Measurements from ENCODE around the gene NOS1AP. TPM values are rescaled to one million over a fixed set of nuclear protein-coding genes. Genes with fewer than 3 reads are reported as not detected.

NOS1AP gene
- polyA plus RNA-seq, 3 donors = 0.12 TPM; not detected in 2

DNA sequence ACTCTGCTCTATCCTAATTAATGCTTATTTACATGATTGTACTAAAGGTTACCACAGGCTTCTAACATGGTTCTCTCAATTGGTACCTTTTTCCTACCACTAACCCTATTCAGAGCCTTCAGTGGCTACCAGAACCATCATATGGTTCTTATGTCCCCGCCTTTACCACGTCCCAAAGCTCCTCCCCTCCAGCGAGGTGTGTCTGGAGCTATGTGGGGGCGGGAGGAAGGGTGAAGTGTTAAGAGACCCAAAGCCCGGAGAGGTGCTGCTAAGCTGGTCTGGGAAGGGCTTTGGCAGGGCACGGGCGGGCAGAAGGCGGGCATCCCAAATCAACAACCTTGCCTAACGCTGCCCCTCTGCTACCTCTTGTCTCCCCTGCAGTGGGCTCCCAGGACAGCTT is 297.2 kb downstream of the NOS1AP start:
- Histone ChIP-seq H4K20me1 (ENCODE audit: insufficient read depth, low read length) (no peaks in the 10 kb centered on the region), H2AFZ (ENCODE audit: insufficient read depth, low read depth, low read length, poor library complexity, severe bottlenecking) (no peak overlapping the region), H3K4me1 (ENCODE audit: control insufficient read depth in 1 of 2, insufficient read depth in 2 of 2, low read length in 2 of 2) (no peaks in the 10 kb centered on the region), H3K27me3 (ENCODE audit: control insufficient read depth in 2 of 2, insufficient read depth in 2 of 2, low read length in 2 of 2) (no peaks in the 10 kb centered on the region), H3K9me3 (replicated peaks in 1 of 2; ENCODE audit: control insufficient read depth in 1 of 2, insufficient read depth in 1 of 2, low read length in 2 of 2) (no peaks in the 10 kb centered on the region), H3K36me3 (replicated peaks in 1 of 2; ENCODE audit: control insufficient read depth in 1 of 2, insufficient read depth in 2 of 2, low read length in 2 of 2) (peaks cover 0 to 5% of the 10 kb centered on the region in 2 donors), H3K4me2 (replicated peaks; ENCODE audit: extremely low read depth, low read length, poor library complexity, severe bottlenecking) (no peak overlapping the region), H3K4me3 (replicated peaks in 1 of 3; ENCODE audit: low read depth in 2 of 3, low read length in 3 of 3) (peak overlapping the region in 1 of 3 experiments; percentile 50), H3K9ac (ENCODE audit: insufficient read depth, low read length, poor library complexity, severe bottlenecking) (no peak overlapping the region), H3K27ac (ENCODE audit: low read depth in 1 of 2, low read length in 2 of 2) (no peak overlapping the region), H3K79me2 (ENCODE audit: insufficient read depth, low read length) (no peaks in the 10 kb centered on the region)
- 97% methylated on average over 5 of the region's 9 CpGs for WGBS (ENCODE audit: insufficient coverage)
- TF ChIP-seq, protein P1, sequence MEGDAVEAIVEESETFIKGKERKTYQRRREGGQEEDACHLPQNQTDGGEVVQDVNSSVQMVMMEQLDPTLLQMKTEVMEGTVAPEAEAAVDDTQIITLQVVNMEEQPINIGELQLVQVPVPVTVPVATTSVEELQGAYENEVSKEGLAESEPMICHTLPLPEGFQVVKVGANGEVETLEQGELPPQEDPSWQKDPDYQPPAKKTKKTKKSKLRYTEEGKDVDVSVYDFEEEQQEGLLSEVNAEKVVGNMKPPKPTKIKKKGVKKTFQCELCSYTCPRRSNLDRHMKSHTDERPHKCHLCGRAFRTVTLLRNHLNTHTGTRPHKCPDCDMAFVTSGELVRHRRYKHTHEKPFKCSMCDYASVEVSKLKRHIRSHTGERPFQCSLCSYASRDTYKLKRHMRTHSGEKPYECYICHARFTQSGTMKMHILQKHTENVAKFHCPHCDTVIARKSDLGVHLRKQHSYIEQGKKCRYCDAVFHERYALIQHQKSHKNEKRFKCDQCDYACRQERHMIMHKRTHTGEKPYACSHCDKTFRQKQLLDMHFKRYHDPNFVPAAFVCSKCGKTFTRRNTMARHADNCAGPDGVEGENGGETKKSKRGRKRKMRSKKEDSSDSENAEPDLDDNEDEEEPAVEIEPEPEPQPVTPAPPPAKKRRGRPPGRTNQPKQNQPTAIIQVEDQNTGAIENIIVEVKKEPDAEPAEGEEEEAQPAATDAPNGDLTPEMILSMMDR (IDR thresholded peaks at IDR 0.05) = no peak
- H3K9me3 Mint-ChIP-seq = peaks cover 0 to 2% (median 0%) of the 10 kb centered on the region in 7 donors
- H3K27ac Mint-ChIP-seq = peak overlapping the region in 1 of 7 donors; percentile 23
- peaks cover 0 to 3% (median 2%) of the 10 kb centered on the region in 3 donors for H3K27me3 Mint-ChIP-seq (ENCODE audit: low read depth in 3 of 3)
- H3K4me1 Mint-ChIP-seq = peaks cover 3% of the 10 kb centered on the region
- DNase-seq = no peak
- intact Hi-C loops (cut with micrococcal nuclease) = no loop called here
- peaks cover 0 to 9% of the 10 kb centered on the region in 2 donors for H3K36me3 Mint-ChIP-seq
- H3K4me3 Mint-ChIP-seq = peak overlapping the region; percentile 56 to 66

DNA sequence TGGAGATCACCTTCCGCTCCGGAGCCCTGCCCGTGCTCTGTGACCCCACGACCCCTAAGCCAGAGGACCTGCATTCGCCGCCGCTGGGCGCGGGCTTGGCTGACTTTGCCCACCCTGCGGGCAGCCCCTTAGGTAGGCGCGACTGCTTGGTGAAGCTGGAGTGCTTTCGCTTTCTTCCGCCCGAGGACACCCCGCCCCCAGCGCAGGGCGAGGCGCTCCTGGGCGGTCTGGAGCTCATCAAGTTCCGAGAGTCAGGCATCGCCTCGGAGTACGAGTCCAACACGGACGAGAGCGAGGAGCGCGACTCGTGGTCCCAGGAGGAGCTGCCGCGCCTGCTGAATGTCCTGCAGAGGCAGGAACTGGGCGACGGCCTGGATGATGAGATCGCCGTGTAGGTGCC is 297.6 kb downstream of the NOS1AP start:
- no peaks in the 10 kb centered on the region for H4K20me1 ChIP-seq (ENCODE audit: insufficient read depth, low read length)
- H3K4me1 ChIP-seq (ENCODE audit: control insufficient read depth in 1 of 2, insufficient read depth in 2 of 2, low read length in 2 of 2) = no peaks in the 10 kb centered on the region
- DNase-seq = no peak
- no peak overlapping the region for H3K9ac ChIP-seq (ENCODE audit: insufficient read depth, low read length, poor library complexity, severe bottlenecking)
- H3K4me2 ChIP-seq (replicated peaks; ENCODE audit: extremely low read depth, low read length, poor library complexity, severe bottlenecking) = no peak overlapping the region
- H3K4me1 Mint-ChIP-seq = no peaks in the 10 kb centered on the region
- intact Hi-C loops (cut with micrococcal nuclease) = no loop called here
- H2AFZ ChIP-seq (ENCODE audit: insufficient read depth, low read depth, low read length, poor library complexity, severe bottlenecking) = no peak overlapping the region
- no peaks in the 10 kb centered on the region for H3K79me2 ChIP-seq (ENCODE audit: insufficient read depth, low read length)
- peak overlapping the region in 1 of 7 donors; percentile 23 for H3K27ac Mint-ChIP-seq
- peaks cover 0 to 9% of the 10 kb centered on the region in 2 donors for H3K36me3 Mint-ChIP-seq
- H3K27me3 Mint-ChIP-seq (ENCODE audit: low read depth in 3 of 3) = peaks cover 0 to 3% (median 2%) of the 10 kb centered on the region in 3 donors
- peaks cover 0 to 5% of the 10 kb centered on the region in 2 donors for H3K36me3 ChIP-seq (replicated peaks in 1 of 2; ENCODE audit: control insufficient read depth in 1 of 2, insufficient read depth in 2 of 2, low read length in 2 of 2)
- H3K9me3 ChIP-seq (replicated peaks in 1 of 2; ENCODE audit: control insufficient read depth in 1 of 2, insufficient read depth in 1 of 2, low read length in 2 of 2) = no peaks in the 10 kb centered on the region
- 97% methylated on average over 36 of the region's 36 CpGs for WGBS (ENCODE audit: insufficient coverage)
- TF ChIP-seq, protein P1 (IDR thresholded peaks at IDR 0.05) = no peak
- H3K4me3 Mint-ChIP-seq = peak overlapping the region; percentile 56 to 66
- peaks cover 0 to 2% (median 0%) of the 10 kb centered on the region in 7 donors for H3K9me3 Mint-ChIP-seq
- no peaks in the 10 kb centered on the region for H3K27me3 ChIP-seq (ENCODE audit: control insufficient read depth in 2 of 2, insufficient read depth in 2 of 2, low read length in 2 of 2)
- no peak overlapping the region for H3K27ac ChIP-seq (ENCODE audit: low read depth in 1 of 2, low read length in 2 of 2)
- peak overlapping the region in 1 of 3 experiments; percentile 50 for H3K4me3 ChIP-seq (replicated peaks in 1 of 3; ENCODE audit: low read depth in 2 of 3, low read length in 3 of 3)
